Measurements from ENCODE around the gene ANXA2R.

The ANXA2R gene

GRCh38 chr5:43000111-43000840, 39.8 kb downstream of the ANXA2R start:
- no peak for DNase-seq (ENCODE audit: low spot score)

GRCh38 chr5:42995360-42995751, 44.8 kb downstream of the ANXA2R start:
- DNase-seq (ENCODE audit: low spot score): no peak

- DNase-seq (ENCODE audit: low spot score): peak; percentile 84
Measured at GRCh38 chr5:42994555-42995359, 45.4 kb downstream of the ANXA2R start.

GRCh38 chr5:42994246-42994554, 45.9 kb downstream of the ANXA2R start:
- DNase-seq (ENCODE audit: low spot score): no peak

- peak; percentile 31 for DNase-seq (ENCODE audit: low spot score)
Measured at GRCh38 chr5:42993516-42994245, 46.4 kb downstream of the ANXA2R start.

- DNase-seq (ENCODE audit: low spot score): peak; percentile 57
Measured at GRCh38 chr5:42992088-42992879, 47.8 kb downstream of the ANXA2R start.

GRCh38 chr5:42991404-42992087, 48.6 kb downstream of the ANXA2R start:
- DNase-seq (ENCODE audit: low spot score): no peak

GRCh38 chr5:42990892-42991291, 49.2 kb downstream of the ANXA2R start:
- DNase-seq (ENCODE audit: low spot score): no peak
